ENCODE data around the gene MBTPS1.

DNA sequence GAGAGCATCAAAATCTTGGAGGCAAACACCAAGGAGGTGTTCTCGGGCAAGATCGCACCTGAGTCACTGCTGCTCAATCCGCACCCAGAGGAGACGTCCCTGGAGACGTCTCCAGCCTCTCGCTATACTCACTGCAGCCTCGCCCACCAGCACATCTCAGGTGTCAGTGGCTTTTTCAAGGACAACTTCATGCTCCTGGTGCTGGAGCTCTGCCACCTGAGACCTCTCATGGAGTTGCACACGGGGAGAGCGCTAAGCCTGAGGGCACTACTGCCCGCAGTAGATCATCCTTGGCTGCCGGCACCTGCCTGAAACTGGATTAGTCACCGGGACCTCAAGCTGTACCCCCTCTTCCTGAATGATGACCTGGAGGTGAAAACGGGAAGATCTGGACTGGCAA, 2.6 kb upstream of the MBTPS1 start:
- TF ChIP-seq, protein P1, sequence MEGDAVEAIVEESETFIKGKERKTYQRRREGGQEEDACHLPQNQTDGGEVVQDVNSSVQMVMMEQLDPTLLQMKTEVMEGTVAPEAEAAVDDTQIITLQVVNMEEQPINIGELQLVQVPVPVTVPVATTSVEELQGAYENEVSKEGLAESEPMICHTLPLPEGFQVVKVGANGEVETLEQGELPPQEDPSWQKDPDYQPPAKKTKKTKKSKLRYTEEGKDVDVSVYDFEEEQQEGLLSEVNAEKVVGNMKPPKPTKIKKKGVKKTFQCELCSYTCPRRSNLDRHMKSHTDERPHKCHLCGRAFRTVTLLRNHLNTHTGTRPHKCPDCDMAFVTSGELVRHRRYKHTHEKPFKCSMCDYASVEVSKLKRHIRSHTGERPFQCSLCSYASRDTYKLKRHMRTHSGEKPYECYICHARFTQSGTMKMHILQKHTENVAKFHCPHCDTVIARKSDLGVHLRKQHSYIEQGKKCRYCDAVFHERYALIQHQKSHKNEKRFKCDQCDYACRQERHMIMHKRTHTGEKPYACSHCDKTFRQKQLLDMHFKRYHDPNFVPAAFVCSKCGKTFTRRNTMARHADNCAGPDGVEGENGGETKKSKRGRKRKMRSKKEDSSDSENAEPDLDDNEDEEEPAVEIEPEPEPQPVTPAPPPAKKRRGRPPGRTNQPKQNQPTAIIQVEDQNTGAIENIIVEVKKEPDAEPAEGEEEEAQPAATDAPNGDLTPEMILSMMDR (IDR thresholded peaks at IDR 0.05), result no peak
- TF ChIP-seq ZFX (IDR thresholded peaks at IDR 0.05; ENCODE audit: borderline replicate concordance), result no peak

Data from 22Rv1 (cell line).